HG03060 (cell line): ENCODE measurements around the gene BRF1.
"Not testable (repeated sequence)": the region's sequence is repeated elsewhere in the genome, so short reads cannot be mapped to it uniquely, and the experiment has no call there.

Experiments used
- ATAC-seq: cut with Tn5 transposase; IDR thresholded peaks from one replicate; pipeline ENCODE4 v1.9.1; 2021; ENCODE audit warnings: low read depth, moderate number of reproducible peaks; ENCODE audit not compliant: unreplicated experiment

The BRF1 gene

DNA sequence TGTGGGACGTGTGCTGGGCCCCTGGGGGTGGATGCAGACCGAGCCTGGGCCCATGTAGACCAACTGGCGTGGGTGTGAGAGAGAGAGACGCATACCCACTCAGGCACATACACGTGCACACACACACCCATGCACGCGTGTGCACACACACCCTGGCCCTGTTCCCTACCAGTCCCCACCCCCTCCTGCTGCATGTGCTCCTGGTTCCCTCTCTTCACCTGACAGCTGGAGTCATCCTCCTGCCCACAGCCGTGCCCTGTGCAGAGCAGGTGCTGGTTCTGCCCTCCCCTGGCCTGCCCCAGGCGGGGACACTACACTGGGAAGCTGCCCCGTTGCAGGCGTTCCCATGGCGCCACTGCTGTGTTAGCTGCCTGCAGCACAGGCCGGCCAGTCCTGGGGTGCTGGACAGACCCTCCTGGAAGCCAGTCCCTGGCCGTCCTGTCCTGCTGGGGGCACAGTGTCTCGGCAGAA, 32.3 kb upstream of the BRF1 start:
- no peak for ATAC-seq

DNA sequence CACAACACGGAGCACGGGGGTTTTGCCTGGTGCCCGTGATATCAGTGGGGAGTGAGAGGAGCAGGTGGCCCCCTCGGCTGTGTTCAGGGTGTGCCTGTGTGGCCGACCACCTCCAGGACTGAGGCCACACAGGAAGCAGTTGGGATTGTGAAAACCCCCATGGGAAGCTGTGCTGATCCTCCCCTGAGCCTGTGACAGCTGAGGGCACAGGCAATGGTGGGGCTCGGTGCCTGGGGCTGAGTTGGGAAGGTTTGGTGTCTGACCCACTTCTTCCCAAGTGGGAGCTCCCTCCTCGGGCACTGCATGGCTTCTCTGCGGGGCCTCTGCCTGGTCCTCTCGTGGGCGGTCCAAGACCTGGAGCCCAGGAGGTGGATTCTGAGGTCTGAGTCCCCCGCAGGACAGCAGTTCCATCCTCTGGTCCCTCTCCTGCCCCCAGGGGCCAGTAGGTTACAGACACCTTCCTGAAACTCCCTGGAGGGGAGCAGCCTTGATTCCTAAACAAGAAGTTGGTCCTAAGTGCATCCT, 31.6 kb upstream of the BRF1 start:
- no peak for ATAC-seq

DNA sequence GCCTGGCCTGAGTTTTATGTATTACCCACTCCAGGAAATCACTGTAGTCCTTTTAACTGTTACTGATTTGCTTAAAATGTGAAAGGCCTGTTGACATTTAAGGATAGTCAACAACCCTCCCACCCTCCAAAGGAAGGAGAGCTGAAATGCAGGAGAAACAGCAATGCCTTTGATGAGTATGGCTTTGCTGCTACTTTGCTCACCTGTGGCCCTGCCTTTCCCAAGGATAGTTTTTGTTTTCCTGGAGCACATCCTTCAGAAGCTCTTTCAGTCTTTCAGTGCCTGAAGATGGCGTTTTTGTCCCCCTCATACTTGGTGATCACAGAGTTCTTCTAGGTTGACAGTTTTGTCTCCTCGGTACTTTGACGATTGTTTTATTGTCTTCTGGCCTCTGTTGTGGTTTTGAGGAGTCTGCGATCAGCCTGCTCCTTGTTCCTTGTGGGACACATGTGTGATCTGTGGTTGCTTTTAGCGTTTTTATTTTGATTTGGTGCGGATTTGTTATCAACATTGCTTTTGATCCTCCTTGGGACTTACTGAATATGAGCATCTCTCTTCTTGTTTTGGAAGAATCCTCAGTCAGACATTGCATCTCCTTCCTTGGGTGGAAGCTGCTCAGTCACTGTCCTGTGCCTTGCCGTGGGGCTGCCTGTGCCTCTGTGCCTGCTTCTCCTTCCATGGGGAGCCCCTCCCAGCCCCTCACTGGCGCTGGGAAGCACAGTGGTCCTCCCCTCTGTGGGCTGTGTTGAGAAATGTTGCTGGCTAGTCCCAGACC, 31.0 kb upstream of the BRF1 start:
- ATAC-seq: no peak

DNA sequence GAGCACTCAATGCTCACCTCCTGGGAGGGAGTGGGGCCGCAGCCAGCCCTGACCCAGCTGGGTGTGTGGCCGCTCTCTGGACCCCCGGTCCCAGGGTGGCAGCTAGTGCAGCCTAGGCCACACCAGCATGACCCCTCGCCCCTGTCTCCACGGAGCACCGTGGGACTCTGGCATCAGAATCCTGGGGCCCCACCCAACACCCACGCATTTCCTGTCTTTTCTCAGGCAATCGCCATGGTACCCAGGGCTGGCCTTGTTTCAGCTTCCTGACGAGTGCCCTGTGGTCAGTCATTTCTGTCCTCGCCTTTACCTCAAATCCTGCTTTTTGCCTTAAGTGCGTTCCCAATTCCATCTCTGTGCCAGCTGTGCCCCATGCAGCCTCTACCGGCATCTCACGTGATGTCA, 29.7 kb upstream of the BRF1 start:
- no peak for ATAC-seq

DNA sequence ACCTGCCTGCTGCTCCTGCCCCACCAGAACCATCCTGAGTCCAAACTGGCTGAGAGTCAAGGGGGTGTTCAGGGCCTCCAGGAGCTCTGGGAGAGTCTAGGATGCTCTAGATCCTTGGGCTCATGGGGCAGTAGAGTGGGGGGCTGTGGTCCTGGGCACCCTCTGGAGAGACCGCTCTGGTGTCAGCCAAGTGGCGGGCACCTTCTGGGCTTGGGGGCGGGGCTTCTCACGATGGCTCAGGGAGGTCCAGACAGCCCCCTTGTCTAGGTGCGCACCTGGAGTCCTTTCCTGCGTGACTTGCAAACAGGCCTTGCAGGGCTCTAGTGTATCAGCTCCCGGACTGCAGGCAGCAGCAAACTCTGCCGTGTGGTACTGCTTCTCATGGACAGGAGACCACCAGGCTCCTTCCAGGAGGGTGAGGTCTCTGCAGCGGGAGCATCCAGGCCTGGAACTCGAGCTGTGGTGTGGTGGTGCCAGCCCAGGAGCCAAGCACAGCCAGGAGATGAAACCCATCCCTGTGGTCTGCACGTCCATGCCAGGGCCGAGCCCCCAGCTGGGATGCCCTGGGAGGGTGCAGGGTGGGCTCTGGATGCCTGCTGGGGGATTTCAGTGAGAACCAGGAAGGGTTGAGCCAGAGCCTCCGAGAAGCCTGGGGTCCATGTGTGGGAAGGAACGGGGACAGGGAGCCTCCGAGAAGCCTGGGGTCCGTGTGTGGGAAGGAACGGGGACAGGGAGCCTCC, 28.8 kb upstream of the BRF1 start:
- no peak for ATAC-seq

DNA sequence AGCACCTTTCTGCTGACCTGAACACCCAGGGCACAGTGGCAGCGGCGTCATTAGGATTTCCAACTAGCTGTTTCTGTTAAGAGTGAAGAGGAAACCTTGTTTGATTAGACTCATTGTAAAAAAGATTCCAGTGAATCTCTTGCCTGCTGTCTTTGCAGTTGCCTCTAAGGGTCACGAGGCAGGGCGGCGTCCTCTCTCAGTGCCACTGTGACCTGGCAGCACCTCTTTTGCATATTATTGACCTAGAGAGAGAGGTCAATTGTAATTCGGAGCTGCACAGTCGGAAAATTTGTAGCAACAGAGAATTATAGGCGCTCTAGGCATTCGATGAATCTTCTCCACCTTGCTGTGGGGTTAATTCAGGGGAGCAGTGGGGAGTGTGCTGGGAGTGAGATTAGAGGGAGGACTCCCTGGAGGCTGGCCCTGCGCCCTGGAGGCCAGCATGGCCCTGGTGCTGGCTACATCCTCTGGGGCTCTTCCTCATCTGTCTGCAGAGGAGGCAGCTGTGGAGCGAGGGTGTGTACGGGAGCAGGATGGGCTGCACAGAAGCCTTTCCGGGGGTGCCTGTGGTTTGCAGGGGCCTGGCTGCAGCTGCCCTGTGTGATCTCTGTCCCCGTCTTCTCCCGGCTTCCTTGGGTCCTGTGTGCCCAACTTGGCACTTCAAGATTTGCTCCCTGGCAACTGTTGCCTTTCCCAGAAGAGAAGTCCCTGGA, 28.0 kb upstream of the BRF1 start:
- no peak for ATAC-seq

DNA sequence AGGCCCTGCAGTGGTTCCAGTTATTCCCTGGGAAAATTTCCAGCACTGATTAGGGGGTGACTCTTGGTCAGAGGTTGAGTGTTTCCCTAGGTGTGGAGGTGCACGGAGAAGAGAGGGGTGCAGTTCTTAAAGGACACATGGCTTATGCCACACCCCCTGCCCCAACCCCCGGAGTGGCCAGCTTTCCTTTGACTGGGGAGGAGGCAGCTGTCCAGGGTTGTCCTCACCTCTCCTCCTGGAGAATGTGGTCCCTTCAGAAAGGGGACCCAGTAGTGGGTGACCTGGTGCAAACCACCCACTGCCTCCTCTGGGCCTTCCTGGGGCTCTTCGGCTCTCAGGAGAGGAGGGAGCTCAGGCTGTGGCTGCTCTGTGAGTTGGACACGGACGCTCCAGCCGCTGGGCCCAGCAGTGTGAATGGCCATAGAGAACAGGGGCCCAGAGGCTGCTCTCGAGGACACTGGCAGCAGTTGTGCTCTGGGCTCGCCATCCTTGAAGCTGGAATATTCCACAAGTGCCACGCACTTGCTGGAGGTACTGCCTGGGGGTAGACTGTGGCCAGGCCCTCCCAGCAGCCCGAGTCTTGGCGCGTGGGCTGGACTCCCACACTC, 27.4 kb upstream of the BRF1 start:
- no peak for ATAC-seq

DNA sequence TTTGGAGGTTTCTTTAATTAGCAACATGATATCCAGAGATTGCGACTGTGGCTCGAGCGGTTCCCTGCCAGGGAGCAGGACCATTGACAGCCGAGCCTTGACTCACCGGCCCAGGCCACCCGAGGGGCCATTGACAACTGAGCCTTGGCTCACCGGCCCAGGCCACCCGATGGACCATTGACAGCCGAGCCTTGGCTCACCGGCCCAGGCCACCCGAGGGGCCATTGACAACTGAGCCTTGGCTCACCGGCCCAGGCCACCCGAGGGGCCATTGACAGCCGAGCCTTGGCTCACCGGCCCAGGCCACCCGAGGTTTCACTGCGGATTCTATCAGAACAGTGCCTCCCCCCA, 26.9 kb upstream of the BRF1 start:
- ATAC-seq: not testable (repeated sequence)

DNA sequence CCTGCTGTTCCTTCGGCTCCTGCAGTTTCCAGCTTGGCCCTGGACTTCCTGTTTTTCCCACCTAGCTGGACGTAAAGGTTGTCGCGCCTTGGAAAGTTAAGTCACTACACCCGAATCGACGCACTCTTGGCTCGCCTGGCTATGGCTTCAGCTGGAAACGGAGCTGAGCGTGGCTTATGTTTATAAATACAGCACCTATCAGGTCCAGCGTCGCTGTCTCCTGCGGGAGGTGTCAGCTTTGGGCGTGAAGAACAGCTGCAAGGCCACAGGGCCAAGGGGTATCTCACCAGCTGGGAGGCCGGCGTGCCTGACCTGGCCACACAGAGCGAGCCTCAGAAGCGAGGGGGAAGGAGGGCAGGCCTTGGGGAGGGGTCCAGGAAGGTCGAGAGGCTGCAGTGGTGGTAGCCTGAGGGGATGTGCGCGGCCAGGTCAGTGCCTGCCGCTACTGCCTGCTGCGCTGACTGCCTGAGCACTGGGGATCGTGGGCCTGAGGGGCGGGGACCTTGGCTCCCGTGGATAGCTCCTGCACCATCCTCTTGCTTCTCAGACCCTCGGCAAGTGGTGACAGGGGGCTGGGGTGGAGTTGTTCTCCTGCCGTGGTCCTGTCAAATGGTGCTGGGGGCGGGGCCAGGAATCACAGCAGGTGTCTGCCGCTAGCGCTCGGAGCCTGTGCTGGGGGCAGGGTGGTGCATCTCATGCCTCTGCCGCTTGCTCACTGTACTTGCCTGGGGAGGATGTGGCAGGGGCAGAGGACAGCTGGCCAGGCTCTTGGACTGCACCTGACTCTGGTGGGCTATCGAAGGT, 26.3 kb upstream of the BRF1 start:
- no peak for ATAC-seq

DNA sequence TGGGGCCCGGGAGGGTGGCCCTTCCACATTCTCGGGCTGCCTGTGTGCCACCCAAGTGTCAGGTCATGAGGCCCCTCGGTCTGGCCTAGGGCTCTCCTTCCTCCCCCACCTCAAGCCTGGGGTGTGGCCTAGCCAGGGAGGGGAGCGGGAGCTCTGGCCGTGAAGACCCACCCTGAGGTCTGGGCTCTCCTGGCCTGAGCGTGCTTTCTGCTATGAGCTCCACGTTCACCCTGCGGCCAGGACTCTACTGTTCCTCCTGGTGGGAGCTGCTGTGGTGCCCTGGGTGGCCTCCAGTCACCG, 25.7 kb upstream of the BRF1 start:
- ATAC-seq: no peak

DNA sequence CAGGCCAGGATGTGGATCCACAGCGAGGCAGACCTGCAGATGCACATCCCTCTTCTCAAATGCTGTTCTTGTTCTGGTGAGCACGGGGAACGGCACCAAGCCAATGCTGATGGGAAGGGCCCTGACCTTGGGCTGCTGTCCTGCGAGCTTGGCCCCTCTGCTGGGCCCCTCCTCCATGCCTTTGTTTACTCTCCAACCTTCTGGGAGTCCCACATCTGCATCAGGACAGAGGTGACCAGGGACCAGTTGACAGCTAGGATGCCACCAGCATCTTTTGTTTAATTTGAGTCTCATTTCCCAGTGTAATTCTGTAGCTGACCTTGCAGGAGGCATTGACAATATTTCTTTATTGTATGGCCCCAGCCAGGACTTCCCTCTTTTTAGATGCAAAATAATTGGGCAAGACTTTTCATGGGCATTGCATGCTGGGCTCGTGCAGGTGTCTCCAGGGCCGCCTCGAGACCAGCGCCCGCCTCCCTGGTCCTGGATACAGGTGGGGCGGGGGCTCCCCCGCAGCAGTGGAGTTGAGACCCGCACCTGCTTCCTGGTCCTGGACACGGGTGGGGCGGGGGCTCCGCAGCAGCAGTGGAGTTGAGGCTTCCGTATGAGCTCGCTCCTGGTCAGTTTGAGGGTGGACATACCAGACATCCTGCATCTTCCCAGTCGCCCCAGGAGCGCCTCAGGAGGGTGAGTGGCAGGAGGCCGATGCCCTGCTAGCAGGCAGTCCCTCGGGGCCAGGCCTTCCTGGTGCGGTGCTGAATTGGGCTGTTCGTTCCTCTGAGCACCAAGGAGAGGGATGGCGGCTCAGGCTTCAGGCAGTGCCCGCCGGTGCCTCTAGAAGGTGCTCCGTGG, 25.1 kb upstream of the BRF1 start:
- no peak for ATAC-seq

DNA sequence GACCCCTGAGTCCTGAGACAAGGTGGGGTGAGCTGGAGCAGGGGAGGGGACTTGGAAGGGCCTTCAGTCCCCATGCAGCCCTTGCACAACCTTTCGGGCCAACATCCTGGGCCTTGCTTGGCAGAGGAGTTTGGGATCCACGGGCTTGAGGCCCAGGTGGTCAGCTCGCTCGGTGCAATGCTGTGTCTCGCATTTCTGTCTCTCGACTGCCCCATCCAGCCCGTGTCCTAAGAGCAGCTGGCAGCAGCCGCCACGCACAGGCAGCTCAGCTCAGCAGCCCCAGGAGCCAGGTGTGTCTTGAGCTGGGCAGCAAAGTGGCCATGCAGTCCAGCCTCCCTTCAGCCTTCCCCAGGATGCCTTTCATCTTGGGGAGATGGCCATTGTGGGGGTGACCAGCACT, 24.5 kb upstream of the BRF1 start:
- ATAC-seq: no peak

DNA sequence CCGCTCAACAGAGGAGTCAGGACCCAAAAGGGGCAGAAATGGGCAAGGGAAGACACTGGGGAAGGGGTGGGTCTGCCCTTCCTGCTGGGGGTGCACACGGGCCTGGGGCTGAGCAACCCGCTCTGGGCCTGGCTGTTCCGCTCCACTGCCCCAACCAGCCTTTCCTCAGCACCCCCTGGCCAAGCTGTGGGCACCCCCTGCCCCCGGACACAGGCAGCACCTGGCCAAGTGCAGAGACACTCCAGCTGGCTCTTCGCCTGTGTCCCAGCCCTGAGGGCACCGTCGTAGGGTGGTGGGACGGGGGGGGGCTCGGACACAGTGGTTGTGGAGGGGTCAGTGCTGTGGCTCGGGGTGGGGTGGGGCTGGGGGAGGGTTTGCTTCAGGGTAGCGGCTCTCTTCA, 24.1 kb upstream of the BRF1 start:
- ATAC-seq: no peak

DNA sequence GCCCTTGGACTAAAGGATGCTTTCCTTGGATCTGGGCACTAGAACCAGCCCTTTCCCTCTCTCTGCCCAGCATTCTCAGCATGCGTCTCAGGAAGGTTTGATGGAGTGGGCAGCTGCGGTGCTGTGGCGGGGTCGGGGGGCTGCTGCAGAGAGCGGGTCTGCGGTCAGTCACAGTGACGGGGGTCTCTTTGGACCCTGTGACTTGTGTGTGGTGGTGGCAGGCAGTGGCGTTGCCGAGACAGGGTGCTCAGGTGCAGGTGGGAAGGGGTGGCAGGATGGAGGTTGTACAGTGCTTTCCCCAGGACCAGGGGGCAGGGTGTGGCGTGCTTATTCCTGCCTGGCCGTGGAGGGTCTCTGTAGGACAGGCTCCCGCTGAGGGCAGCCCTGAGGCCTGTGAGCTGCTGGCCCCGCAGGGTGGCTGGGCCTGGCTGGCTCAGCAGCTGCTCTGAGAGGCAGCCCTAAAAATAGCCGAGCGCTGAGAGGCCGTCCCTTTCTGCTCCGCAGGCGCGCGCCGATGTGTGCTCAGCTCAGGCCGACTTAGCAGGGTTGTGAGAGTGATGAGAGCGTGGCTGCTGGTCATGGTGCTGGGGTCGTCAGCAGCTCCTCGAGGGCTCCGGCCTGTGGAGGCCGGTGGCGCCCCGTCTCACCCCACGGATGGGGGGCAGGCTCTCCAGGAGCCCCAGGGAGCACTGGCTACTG, 23.4 kb upstream of the BRF1 start:
- no peak for ATAC-seq

DNA sequence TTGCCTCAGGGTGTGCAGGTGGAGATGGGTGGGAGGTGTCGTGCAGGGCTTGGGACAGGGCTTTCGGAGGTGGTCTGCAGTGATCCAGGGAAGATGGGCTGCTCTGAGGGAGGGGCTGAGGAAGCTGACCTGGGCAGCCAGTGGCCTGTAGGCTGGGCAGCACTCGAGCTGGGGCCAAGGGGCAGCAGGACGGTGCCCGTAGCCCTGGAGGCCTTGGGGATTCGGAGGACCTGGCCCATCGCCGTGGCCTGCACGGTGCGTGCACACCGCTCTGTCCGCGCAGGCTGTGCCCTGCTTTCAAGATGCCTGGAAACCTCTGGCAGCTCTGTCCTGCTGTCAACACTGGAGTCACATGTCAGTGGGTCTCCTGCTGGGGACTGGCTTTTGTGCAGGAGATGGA, 22.9 kb upstream of the BRF1 start:
- ATAC-seq: no peak

DNA sequence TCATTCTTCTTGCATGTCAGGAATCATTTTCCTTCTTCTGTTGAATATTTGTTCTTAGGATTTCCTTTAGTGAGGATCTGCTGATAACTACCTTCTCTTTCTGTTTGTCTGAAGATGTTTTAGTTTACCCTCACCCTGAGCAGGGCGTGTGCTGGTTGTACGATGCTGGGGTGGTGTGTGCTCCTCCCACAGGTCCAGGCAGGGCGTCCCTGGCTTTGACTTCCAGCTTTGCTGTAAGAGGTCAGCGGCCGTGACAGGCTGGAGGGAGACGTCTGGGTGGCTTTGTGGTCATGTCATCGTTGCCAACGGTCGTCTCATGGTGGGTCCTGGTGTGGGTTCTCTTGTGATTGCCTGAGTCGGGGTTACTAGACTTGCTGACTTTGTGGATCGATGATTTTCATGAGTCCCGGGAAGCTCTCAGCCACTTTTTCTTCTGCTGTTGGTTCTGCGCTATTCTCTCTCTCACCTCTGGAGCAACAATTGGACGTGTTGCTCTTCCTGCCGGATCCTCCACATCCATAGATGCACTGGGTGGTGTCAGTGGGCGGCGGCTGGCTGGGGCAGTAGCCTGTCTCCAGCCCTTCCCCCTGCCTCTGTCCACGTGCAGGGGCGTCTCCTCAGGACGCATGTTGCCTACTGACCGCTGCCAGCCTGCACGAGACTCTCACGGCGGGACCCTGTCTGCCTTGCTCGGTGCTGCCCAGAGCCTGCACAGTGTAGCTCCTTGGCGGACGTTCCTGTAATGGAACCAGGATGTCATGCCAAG, 22.2 kb upstream of the BRF1 start:
- ATAC-seq: no peak

DNA sequence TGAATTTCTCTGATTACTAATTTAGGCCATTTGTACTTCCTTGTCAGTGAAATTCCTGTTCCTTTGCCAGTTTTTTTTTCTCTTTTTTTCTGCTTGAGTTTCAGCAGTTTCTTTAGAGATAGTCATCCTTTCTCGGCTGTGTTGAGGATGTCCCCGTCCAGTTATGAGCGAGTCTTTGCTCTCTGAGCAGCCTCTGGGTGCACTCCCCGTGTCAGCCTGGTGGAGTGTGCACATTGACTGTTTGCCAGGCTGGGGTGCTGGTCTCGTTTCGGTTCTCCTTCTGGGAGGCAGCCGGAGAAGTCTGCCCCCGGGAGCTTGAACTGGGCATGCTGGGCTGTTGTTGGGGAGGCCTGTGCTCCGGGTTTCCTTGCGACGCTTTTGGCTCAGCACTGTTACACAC, 16.7 kb upstream of the BRF1 start:
- no peak for ATAC-seq

DNA sequence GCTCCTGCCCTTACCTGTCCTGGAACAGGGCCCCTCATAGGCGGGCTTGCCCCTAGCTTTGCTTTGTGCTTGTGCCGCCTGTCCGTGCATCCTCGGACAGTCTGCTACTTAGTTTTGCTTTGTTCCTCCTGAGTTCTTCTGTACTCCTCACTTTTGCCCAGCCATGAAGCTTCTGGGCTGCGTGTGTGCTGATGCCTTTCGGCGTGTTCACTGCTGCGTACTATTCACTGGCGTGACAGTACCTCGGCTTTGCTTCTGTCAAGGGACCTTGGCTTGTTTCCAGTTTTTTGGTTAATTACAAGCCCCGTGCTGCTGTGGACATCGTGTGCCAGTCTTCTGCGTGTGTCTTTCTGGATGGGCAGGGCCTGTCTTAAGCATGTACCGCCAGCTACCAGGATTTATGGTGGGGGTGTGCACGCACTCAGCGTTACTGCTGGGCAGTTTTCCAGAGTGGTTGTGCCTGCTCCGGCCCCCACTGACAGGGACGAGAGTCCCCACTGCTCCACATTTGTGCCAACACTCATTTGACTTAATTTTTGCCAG, 16.2 kb upstream of the BRF1 start:
- ATAC-seq: no peak
